Right lobe of liver (tissue), 6 donors: Measurements from ENCODE around the gene IL1RL2. TPM values are rescaled to one million over a fixed set of nuclear protein-coding genes. Genes with fewer than 3 reads are reported as not detected.

ENCODE experiments used
- ATAC-seq, 4 donors: fragments of 200-7000 bp; cut with Tn5 transposase; one replicate each; pipeline ENCODE4 v1.9.1; 2020; ENCODE audit warnings: mild to moderate bottlenecking in 4 of 4, moderate library complexity in 4 of 4
- DNase-seq, 3 donors: peaks; one replicate each; pipeline ENCODE4 v3.0.0-alpha.2; 2020
- H3K27ac ChIP-seq, 3 donors: fragments of 200-600 bp; one replicate each; pipeline ENCODE4 v1.8.0; 2022
- H3K27me3 ChIP-seq, 2 donors: fragments of 200-600 bp; one replicate each; pipeline ENCODE4 v1.8.0; 2022
- H3K36me3 ChIP-seq, 4 donors: fragments of 200-600 bp; sonication (generic) in 1 of 4; one replicate each; pipeline versions ENCODE4 v1.5.1 to v1.8.0; 2017 to 2022; ENCODE audit warnings: control low read depth in 1 of 4
- H3K4me1 ChIP-seq, 4 donors: fragments of 200-600 bp; sonication (generic) in 1 of 4; one replicate each; pipeline versions ENCODE4 v1.5.1 to v1.8.0; 2017 to 2022; ENCODE audit warnings: control low read depth in 1 of 4
- H3K4me3 ChIP-seq, 3 donors: fragments of 200-600 bp; one replicate each; pipeline ENCODE4 v1.8.0; 2022
- H3K9me3 ChIP-seq, 4 donors: fragments of 200-600 bp; sonication (generic) in 1 of 4; one replicate each; pipeline versions ENCODE4 v1.5.1 to v1.8.0; 2017 to 2022; ENCODE audit warnings: control low read depth in 1 of 4
- CTCF ChIP-seq, 4 donors: fragments of 200-600 bp in 3 of 4; fragments of 450-650 bp in 1 of 4; IDR thresholded peaks; one replicate each; pipeline versions ENCODE4 v1.5.1 to v1.8.0; 2016 to 2022; ENCODE audit warnings: antibody characterized with exemption in 4 of 4, mild to moderate bottlenecking in 2 of 4
- POLR2A ChIP-seq: fragments of 450-650 bp; IDR thresholded peaks from one replicate; pipeline ENCODE4 v1.6.1; 2017; ENCODE audit warnings: antibody characterized with exemption, mild to moderate bottlenecking
- WGBS: methylation state at CpG from one replicate; pipeline ENCODE4 v1.1.6; 2018; ENCODE audit warnings: low coverage, low lambda C conversion rate; ENCODE audit not compliant: insufficient coverage; ENCODE audit errors: missing lambda C conversion rate; 5-methylcytosine and 5-hydroxymethylcytosine counted together
- intact Hi-C, 2 donors: fragments of 100-400 bp; cut with DNase I; formaldehyde crosslinking; loops; one replicate each; pipeline versions ENCODE4 v1.11.2 to v1.14.1; 2022
- total RNA-seq, 6 experiments: library from RNA; depleted of rRNA in 2 of 6; stranded (reverse); fragments of >200 nt in 2 of 6; fragmentation: NEBNext Ultra II Directional in 3 of 6; extraction: Animal tissue kit (Norgen Biotek cat#: 25700) in 3 of 6; gene quantifications; one replicate each; pipeline versions ENCODE4 v1.1.0 to v1.2.4, GENCODE V29; 2016 to 2023
- donor health status: DM: no; HTN: yes; CAD: no.
- donor health status: DM: no; HTN: no; CAD: no.
- donor health status: DM: no; HTN: no; CAD: no.
- donor health status: DM: no; HTN: yes; CAD: no.
- donor health status: DM: no; HTN: yes; CAD: no.

IL1RL2 gene
- total RNA-seq, 6 experiments from 2014 or later = 1.2 to 3.1 (median 2.3) TPM

DNA sequence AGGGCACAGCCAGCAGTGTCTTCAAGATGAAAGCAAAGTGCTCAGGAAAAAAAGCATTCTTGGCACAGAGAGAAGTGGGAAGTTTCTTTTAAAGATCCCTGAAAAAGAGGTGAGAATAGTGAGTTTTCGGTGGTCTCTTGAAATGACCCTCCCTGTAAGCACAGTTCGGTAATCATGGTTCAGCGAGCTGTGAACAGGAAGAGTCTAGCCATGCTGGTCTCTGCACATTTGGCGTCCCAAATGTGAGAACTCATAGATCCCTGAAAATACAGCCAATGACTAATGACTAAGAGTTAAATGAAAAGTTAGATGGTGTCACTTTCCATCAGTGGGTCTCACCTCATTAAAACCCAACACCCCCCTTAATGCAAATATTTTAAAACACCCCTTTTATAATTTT is 40.9 kb upstream of the IL1RL2 start:
- peaks cover 0 to 12% (median 3%) of the 10 kb centered on the region in 4 donors for H3K9me3 ChIP-seq
- 88% methylated on average over 4 of the region's 4 CpGs for WGBS
- no peak overlapping the region for H3K4me3 ChIP-seq
- intact Hi-C loops = no loop called here
- no peak for DNase-seq
- TF ChIP-seq POLR2A (no peak), CTCF (IDR thresholded peaks at IDR 0.05) (no peak)
- H3K36me3 ChIP-seq = peaks cover 0 to 6% (median 2%) of the 10 kb centered on the region in 4 donors
- ATAC-seq = no peak
- no peaks in the 10 kb centered on the region for H3K27me3 ChIP-seq
- no peak overlapping the region for H3K27ac ChIP-seq
- peaks cover 0 to 16% (median 5%) of the 10 kb centered on the region in 4 donors for H3K4me1 ChIP-seq

DNA sequence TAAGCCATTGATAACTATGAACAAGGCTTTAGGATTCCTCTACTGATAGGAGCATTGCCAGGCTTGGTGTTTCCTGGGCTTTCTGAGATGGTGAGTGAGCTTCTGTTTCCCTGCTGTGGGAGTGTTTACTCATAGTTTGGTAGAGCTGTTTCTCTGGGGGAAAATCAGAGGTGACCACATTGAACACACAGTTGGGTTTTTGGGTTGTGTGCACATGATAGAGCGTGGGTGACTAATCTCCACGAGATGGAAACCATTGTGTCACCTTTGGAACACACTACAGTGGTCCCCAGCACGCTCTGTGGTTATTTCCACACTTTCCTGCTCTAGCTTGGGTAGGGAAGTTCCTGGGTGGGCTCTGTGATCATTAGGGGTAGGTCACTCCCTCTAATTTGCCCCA is 38.9 kb upstream of the IL1RL2 start:
- Histone ChIP-seq H3K36me3 (peaks cover 0 to 6% (median 2%) of the 10 kb centered on the region in 4 donors), H3K27me3 (no peaks in the 10 kb centered on the region), H3K27ac (peak overlapping the region in 1 of 3 donors; percentile 13), H3K4me1 (peaks cover 0 to 16% (median 0%) of the 10 kb centered on the region in 4 donors), H3K4me3 (no peak overlapping the region), H3K9me3 (peaks cover 0 to 12% (median 3%) of the 10 kb centered on the region in 4 donors)
- 67% methylated on average over 1 of the region's 3 CpGs for WGBS
- TF ChIP-seq POLR2A (no peak), CTCF (IDR thresholded peaks at IDR 0.05) (no peak)
- intact Hi-C loops = no loop called here
- ATAC-seq (no peak), DNase-seq (no peak)

- peak overlapping the region in 2 of 3 donors; percentile 16 to 18 for H3K27ac ChIP-seq
- no peak overlapping the region for H3K4me3 ChIP-seq
- no peaks in the 10 kb centered on the region for H3K27me3 ChIP-seq
- TF ChIP-seq CTCF (IDR thresholded peaks at IDR 0.05) = no peak
- TF ChIP-seq POLR2A = no peak
- no CpG with 5 or more reads among the region's 2 CpGs for WGBS
- DNase-seq (no peak), ATAC-seq (no peak)
- H3K36me3 ChIP-seq = peaks cover 0 to 13% (median 5%) of the 10 kb centered on the region in 4 donors
- H3K4me1 ChIP-seq = peaks cover 0 to 19% (median 2%) of the 10 kb centered on the region in 4 donors
- peaks cover 0 to 12% (median 3%) of the 10 kb centered on the region in 4 donors for H3K9me3 ChIP-seq
- intact Hi-C loops = no loop called here
These were observed 37.6 kb upstream of the IL1RL2 start for GRCh38 chr2:102149243-102149642.

DNA sequence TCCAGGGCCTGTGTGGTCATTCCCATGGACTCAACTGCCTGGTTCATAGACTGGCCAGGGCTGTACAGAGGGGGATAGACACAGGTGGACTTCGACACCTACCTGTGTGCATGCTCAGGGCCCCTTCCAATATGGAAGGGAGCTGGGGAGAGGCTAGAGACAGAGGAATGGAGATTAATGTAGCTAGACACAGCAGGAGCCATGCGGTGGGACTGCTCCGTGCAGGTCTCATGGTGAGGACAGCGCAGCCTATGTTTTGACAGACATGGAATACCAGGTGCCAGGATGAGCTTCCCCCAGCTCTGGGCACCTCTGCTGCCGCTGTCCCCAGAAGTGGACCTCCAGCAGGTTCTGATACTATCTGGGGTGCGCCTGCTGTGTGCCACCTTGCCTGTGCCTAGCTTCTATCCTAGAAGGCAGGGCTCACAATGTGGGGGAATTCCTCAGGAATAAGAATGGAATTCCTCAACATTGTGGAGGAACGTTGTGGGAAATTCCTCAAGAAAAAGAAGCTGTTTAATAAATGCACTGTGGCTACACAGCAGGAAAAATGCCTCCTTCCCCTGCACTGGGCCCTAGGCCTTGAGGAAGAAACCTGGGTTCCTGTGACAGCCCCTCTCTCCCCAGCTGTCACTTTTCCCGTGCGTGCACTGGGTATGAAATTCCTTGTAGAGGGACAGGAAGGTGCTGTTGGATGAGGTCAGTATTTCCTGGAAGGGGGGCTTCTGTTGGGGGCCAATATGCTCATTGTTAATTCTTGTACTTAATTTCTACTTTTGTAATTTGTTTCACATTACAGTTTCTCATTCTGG is 37.0 kb upstream of the IL1RL2 start:
- WGBS = 75% methylated on average over 3 of the region's 9 CpGs
- Histone ChIP-seq H3K27ac (peak overlapping the region in 1 of 3 donors; percentile 18), H3K36me3 (peaks cover 0 to 14% (median 6%) of the 10 kb centered on the region in 4 donors), H3K4me1 (peaks cover 0 to 25% (median 5%) of the 10 kb centered on the region in 4 donors), H3K4me3 (no peak overlapping the region), H3K9me3 (peaks cover 0 to 11% (median 3%) of the 10 kb centered on the region in 4 donors), H3K27me3 (no peaks in the 10 kb centered on the region)
- peak in 2 of 4 donors; percentile 11 to 29 for ATAC-seq
- no peak for TF ChIP-seq CTCF (IDR thresholded peaks at IDR 0.05)
- TF ChIP-seq POLR2A = no peak
- no peak for DNase-seq
- intact Hi-C loops = loop anchor here in 1 of 2 donors (10.0 kb wide), 1 partner anchor 125 kb away; no protein-coding TSS in a partner anchor
